GM18507 (cell line): ENCODE results near the gene OR2J1.
"Not testable (repeated sequence)": the region's sequence is repeated elsewhere in the genome, so short reads cannot be mapped to it uniquely, and the experiment has no call there.

ENCODE experiments used
- DNase-seq: peaks from one replicate; pipeline ENCODE4 v3.0.0; 2011; ENCODE audit warnings: low read depth; ENCODE audit not compliant: insufficient read length; ENCODE audit errors: extremely low spot score
- FAIRE-seq: peaks from 2 replicates; lab custom pipeline; 2011; peaks lifted over from hg19 to GRCh38; lab: Jason Lieb, UNC

OR2J1 gene

GRCh38 chr6:29099190-29099589 lies at the start of gene OR2J1:
Gene OR2J1, plus strand, starts transcription at chr6:29099490. Its CDS starts 1,453 bp downstream, at chr6:29100943.
- FAIRE-seq, result no peak
- DNase-seq, result no peak

GRCh38 chr6:29051680-29052079 lies 47.6 kb upstream of the OR2J1 start:
- no peak for FAIRE-seq

GRCh38 chr6:29071831-29072723 lies 27.2 kb upstream of the OR2J1 start:
- DNase-seq (no peak), FAIRE-seq (peak; percentile 56)

More at GRCh38 chr6:29051680-29052079, 47.6 kb upstream of the OR2J1 start:
- DNase-seq, result no peak

GRCh38 chr6:29079203-29079602 lies 20.1 kb upstream of the OR2J1 start:
- FAIRE-seq (no peak), DNase-seq (no peak)

GRCh38 chr6:29081312-29081711 lies 18.0 kb upstream of the OR2J1 start:
- FAIRE-seq, result no peak
- DNase-seq, result no peak

- DNase-seq (no peak), FAIRE-seq (no peak)
Measured at GRCh38 chr6:29082457-29082856, 16.8 kb upstream of the OR2J1 start.

GRCh38 chr6:29087213-29087612 lies 12.1 kb upstream of the OR2J1 start, which contains the start of gene OR2B3:
Gene OR2B3, minus strand, starts transcription at chr6:29087313. Its CDS starts 65 bp downstream, at chr6:29087248.
- DNase-seq (no peak), FAIRE-seq (no peak)

GRCh38 chr6:29092957-29093356 lies 6.3 kb upstream of the OR2J1 start:
- FAIRE-seq, result no peak

GRCh38 chr6:29097803-29098202 lies 1.5 kb upstream of the OR2J1 start:
- DNase-seq (no peak), FAIRE-seq (no peak)

More at GRCh38 chr6:29092957-29093356, 6.3 kb upstream of the OR2J1 start:
- DNase-seq, result no peak

GRCh38 chr6:29107758-29108157 lies 8.5 kb downstream of the OR2J1 start, which contains the start of gene OR2J3:
Gene OR2J3, plus strand, starts transcription at chr6:29108058. Its CDS starts 3,833 bp downstream, at chr6:29111891.
- FAIRE-seq (no peak), DNase-seq (no peak)

- DNase-seq, result no peak
- FAIRE-seq, result no peak
Measured at GRCh38 chr6:29112135-29112534, 12.8 kb downstream of the OR2J1 start.

- not testable (repeated sequence) for DNase-seq, FAIRE-seq
Measured at GRCh38 chr6:29114964-29115363, 15.7 kb downstream of the OR2J1 start.

- DNase-seq, result no peak
- no peak for FAIRE-seq
Measured at GRCh38 chr6:29129326-29130012, 30.2 kb downstream of the OR2J1 start.

GRCh38 chr6:29130644-29131043 lies 31.4 kb downstream of the OR2J1 start:
- DNase-seq (no peak), FAIRE-seq (no peak)

GRCh38 chr6:29131691-29132090 lies 32.4 kb downstream of the OR2J1 start:
- no peak for DNase-seq
- FAIRE-seq, result no peak

- DNase-seq (no peak), FAIRE-seq (no peak)
Measured at GRCh38 chr6:29137724-29138123, 38.4 kb downstream of the OR2J1 start.

- FAIRE-seq (no peak), DNase-seq (no peak)
Measured at GRCh38 chr6:29141606-29142005, 42.3 kb downstream of the OR2J1 start.

GRCh38 chr6:29142309-29142708 lies 43.0 kb downstream of the OR2J1 start:
- FAIRE-seq, result no peak
- DNase-seq, result no peak

GRCh38 chr6:29146179-29146578 lies 46.9 kb downstream of the OR2J1 start:
- FAIRE-seq (no peak), DNase-seq (no peak)

GRCh38 chr6:29147074-29147473 lies 47.8 kb downstream of the OR2J1 start:
- FAIRE-seq (no peak), DNase-seq (no peak)
